Suprapubic skin (tissue), 4 donors: Measurements from ENCODE around the gene SKIC8. TPM values are rescaled to one million over a fixed set of nuclear protein-coding genes. Genes with fewer than 3 reads are reported as not detected.

Source experiments
- DNase-seq, 2 donors: peaks; one replicate each; pipeline ENCODE4 v3.0.0-alpha.2; 2019; ENCODE audit warnings: low spot score in 2 of 2
- H3K27ac ChIP-seq: fragments of 200-600 bp; sonication (generic); one replicate; pipeline ENCODE4 v1.5.1; 2019
- H3K27me3 ChIP-seq: fragments of 200-600 bp; sonication (generic); one replicate; pipeline ENCODE4 v1.5.1; 2019
- H3K36me3 ChIP-seq: fragments of 200-600 bp; sonication (generic); one replicate; pipeline ENCODE4 v1.5.1; 2019
- H3K4me1 ChIP-seq: fragments of 200-600 bp; sonication (generic); one replicate; pipeline ENCODE4 v1.5.1; 2019
- H3K4me3 ChIP-seq: fragments of 200-600 bp; sonication (generic); one replicate; pipeline ENCODE4 v1.5.1; 2019; ENCODE audit warnings: mild to moderate bottlenecking
- H3K9me3 ChIP-seq: fragments of 200-600 bp; sonication (generic); one replicate; pipeline ENCODE4 v1.5.1; 2019
- CTCF ChIP-seq, 2 donors: fragments of 200-600 bp in 1 of 2; fragments of 450-650 bp in 1 of 2; sonication (generic) in 1 of 2; IDR thresholded peaks; one replicate each; pipeline ENCODE4 v1.5.1; 2016 to 2019; ENCODE audit warnings: antibody characterized with exemption in 2 of 2, mild to moderate bottlenecking in 1 of 2, moderate library complexity in 1 of 2
- EP300 ChIP-seq: sonication (generic); formaldehyde crosslinking; IDR thresholded peaks from one replicate; pipeline ENCODE4 v1.6.1; 2017; ENCODE audit warnings: antibody characterized with exemption
- POLR2A ChIP-seq, 2 donors: fragments of 450-650 bp; IDR thresholded peaks; one replicate each; pipeline ENCODE4 v1.6.1; 2017; ENCODE audit warnings: antibody characterized with exemption in 2 of 2, mild to moderate bottlenecking in 2 of 2, moderate library complexity in 2 of 2
- POLR2AphosphoS5 ChIP-seq, 3 donors: sonication (generic); formaldehyde crosslinking; IDR thresholded peaks; one replicate each; pipeline ENCODE4 v1.6.1; 2017; ENCODE audit warnings: antibody characterized with exemption in 3 of 3
- WGBS: methylation state at CpG from one replicate; pipeline ENCODE4 v1.1.5; 2018; 5-methylcytosine and 5-hydroxymethylcytosine counted together
- total RNA-seq, 4 donors: library from RNA; depleted of rRNA; stranded (reverse); fragments of >200 nt; gene quantifications; one replicate each; pipeline ENCODE4 v1.1.0, GENCODE V29; 2016

The SKIC8 gene
- total RNA-seq, 4 donors from 2014 or later: 42.9 to 69.9 (median 56.2) TPM

GRCh38 chr15:78234515-78235040, 64.8 kb downstream of the SKIC8 start, which contains the start of gene ACSBG1:
ACSBG1 (minus strand) TSS chr15:78234565; CDS start chr15:78234501, 64 bp downstream.
- Histone ChIP-seq H3K4me1 (no peaks in the 10 kb centered on the region), H3K27me3 (no peaks in the 10 kb centered on the region), H3K36me3 (no peaks in the 10 kb centered on the region), H3K9me3 (no peaks in the 10 kb centered on the region), H3K4me3 (no peak within 1 kb of the TSS), H3K27ac (no peak within 1 kb of the TSS)
- no peak for TF ChIP-seq POLR2A (IDR thresholded peaks at IDR 0.05)
- no peak for DNase-seq
- WGBS: 57% methylated on average over 5 of the region's 6 CpGs

- TF ChIP-seq CTCF (IDR thresholded peaks at IDR 0.05) (no peak), POLR2A (IDR thresholded peaks at IDR 0.05) (no peak), EP300 (no peak), POLR2AphosphoS5 (IDR thresholded peaks at IDR 0.05) (no peak)
- DNase-seq: no peak
- Histone ChIP-seq H3K4me1 (no peaks in the 10 kb centered on the region), H3K9me3 (no peaks in the 10 kb centered on the region), H3K36me3 (no peaks in the 10 kb centered on the region), H3K27ac (no peak overlapping the region), H3K27me3 (no peaks in the 10 kb centered on the region), H3K4me3 (no peak overlapping the region)
- 82% methylated on average over 11 of the region's 11 CpGs for WGBS
These were observed 65.9 kb downstream of the SKIC8 start for GRCh38 chr15:78233496-78233895.

Other genes with a start within 250 kb of the SKIC8 start
- 100 to 1,000 TPM in 1 of 4 donors, 10 to 100 TPM in 3; 27.9 to 126 (median 41.5) TPM for gene TBC1D2B, start 221.9 kb downstream of the SKIC8 start, total RNA-seq
- gene SH2D7, start 207.0 kb downstream of the SKIC8 start, total RNA-seq: not detected
- gene CIB2, start 168.2 kb downstream of the SKIC8 start, total RNA-seq: 1 to 10 TPM; 2.0 to 8.5 (median 6.5) TPM
- 10 to 100 TPM; 55.1 to 82.5 (median 55.8) TPM for gene IDH3A, start 150.2 kb downstream of the SKIC8 start, total RNA-seq
- gene ACSBG1, start 65.0 kb downstream of the SKIC8 start, total RNA-seq: 100 to 1,000 TPM in 2 of 4 donors, 10 to 100 TPM in 2; 61.8 to 375 (median 102) TPM
- 100 to 1,000 TPM in 1 of 4 donors, 10 to 100 TPM in 3; 42.8 to 115 (median 58.7) TPM for gene DNAJA4, start 35.0 kb downstream of the SKIC8 start, total RNA-seq
- gene CRABP1, start 40.7 kb upstream of the SKIC8 start, total RNA-seq: 1 to 10 TPM in 3 of 4 donors, not detected in 1; 2.6 to 8.7 (median 8.5) TPM
- gene IREB2, start 138.6 kb upstream of the SKIC8 start, total RNA-seq: 10 to 100 TPM; 25.6 to 87.5 (median 48.6) TPM
- gene HYKK, start 208.0 kb upstream of the SKIC8 start, total RNA-seq: 1 to 10 TPM; 2.6 to 9.6 (median 6.1) TPM
- gene PSMA4, start 240.8 kb upstream of the SKIC8 start, total RNA-seq: 100 to 1,000 TPM; 102 to 113 (median 106) TPM